Parathyroid adenoma (tissue), 2 donors: ENCODE measurements around the gene PBX2.

Source experiments
- H2AFZ ChIP-seq: fragments of 300-600 bp; sonication (generic); one replicate; pipeline ENCODE4 v1.7.0; 2017; ENCODE audit warnings: antibody characterized with exemption, mild to moderate bottlenecking
- H3K27ac ChIP-seq: fragments of 300-600 bp; sonication (generic); one replicate; pipeline ENCODE4 v1.7.0; 2017
- H3K27me3 ChIP-seq: fragments of 300-600 bp; sonication (generic); one replicate; pipeline ENCODE4 v1.7.0; 2017; ENCODE audit warnings: low read length; ENCODE audit not compliant: control insufficient read depth, insufficient read depth
- H3K36me3 ChIP-seq: fragments of 300-600 bp; sonication (generic); one replicate; pipeline ENCODE4 v1.7.0; 2017; ENCODE audit warnings: low read length; ENCODE audit not compliant: control insufficient read depth, insufficient read depth
- H3K4me1 ChIP-seq: fragments of 300-600 bp; sonication (generic); one replicate; pipeline ENCODE4 v1.7.0; 2017; ENCODE audit warnings: control low read depth
- H3K4me2 ChIP-seq: fragments of 300-600 bp; sonication (generic); one replicate; pipeline ENCODE4 v1.7.0; 2017; ENCODE audit warnings: low read length
- H3K4me3 ChIP-seq: fragments of 300-600 bp; sonication (generic); one replicate; pipeline ENCODE4 v1.7.0; 2017; ENCODE audit warnings: low read depth, low read length
- H3K79me2 ChIP-seq: fragments of 300-600 bp; sonication (generic); one replicate; pipeline ENCODE4 v1.7.0; 2017; ENCODE audit warnings: control low read depth
- H3K9ac ChIP-seq: fragments of 300-600 bp; sonication (generic); one replicate; pipeline ENCODE4 v1.7.0; 2017; ENCODE audit warnings: mild to moderate bottlenecking
- H3K9me3 ChIP-seq: fragments of 300-600 bp; sonication (generic); one replicate; pipeline ENCODE4 v1.7.0; 2017; ENCODE audit warnings: low read length; ENCODE audit not compliant: control insufficient read depth
- TF ChIP-seq, protein P1 (sequence below): fragments of 300-600 bp; sonication (generic); IDR thresholded peaks from one replicate; pipeline ENCODE4 v1.7.0; 2017; ENCODE audit warnings: antibody characterized with exemption, mild to moderate bottlenecking
- donor health status: primary hyperparathyroidism.

PBX2 gene

DNA sequence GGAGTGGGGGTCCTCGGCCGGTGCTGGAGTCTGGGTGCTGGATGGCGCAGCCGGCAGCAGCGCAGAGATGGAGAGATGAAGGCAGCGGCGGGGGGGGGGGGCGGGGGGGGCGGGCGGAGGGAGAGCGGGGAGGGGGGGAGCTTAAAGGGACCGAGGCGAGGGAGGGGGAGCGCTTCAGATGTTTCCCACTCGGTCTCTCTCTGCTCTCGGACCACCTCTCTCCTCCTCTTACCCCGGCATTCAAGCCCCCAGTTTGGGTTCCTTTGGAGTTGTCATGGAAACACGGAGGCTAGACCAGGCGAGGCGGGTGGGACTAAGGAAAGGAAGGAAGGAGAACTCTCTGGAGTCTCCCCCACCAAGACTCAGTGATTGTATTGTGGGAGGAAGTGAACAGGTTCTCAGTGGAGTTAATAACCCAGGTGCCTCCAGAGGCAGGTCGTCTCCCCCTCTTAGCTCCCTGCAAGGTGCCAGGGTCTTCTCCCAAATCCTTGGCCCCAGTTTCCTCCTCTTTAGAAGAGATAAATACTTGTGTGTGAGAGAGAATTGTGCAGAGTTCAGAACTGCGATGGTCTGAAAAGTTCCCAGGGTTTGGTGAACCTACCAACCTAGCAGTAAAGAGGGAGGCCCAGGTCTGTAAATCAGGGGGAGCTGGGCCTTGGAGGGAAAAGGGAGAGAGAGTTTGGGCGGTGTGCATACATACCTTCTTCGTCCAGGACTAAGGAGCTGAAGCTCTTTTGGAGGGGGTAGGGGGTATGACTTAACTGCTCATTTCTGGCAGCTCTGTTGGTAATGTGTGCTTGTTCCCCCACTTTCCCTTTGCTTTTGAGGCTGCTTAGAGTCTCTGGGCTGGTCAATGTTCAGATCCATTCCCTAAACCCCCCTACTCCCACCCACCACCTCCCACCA is 37.9 kb downstream of the PBX2 start, which contains the start of gene PRRT1:
Gene PRRT1 (minus strand): TSS at position 77 of the 906 bp plus-strand sequence. CDS start 112 bp downstream, outside the sequence.
- Histone ChIP-seq H3K36me3 (no peaks in the 10 kb centered on the region), H3K9me3 (no peaks in the 10 kb centered on the region), H3K27ac (peak within 1 kb of the TSS; percentile 98), H3K4me3 (peak within 1 kb of the TSS; percentile 80), H3K79me2 (peaks cover 9% of the 10 kb centered on the region), H2AFZ (peak within 1 kb of the TSS; percentile 80), H3K4me2 (peak within 1 kb of the TSS; percentile 88), H3K27me3 (no peaks in the 10 kb centered on the region), H3K9ac (peak within 1 kb of the TSS; percentile 50), H3K4me1 (peaks cover 15% of the 10 kb centered on the region)
- TF ChIP-seq, protein P1, sequence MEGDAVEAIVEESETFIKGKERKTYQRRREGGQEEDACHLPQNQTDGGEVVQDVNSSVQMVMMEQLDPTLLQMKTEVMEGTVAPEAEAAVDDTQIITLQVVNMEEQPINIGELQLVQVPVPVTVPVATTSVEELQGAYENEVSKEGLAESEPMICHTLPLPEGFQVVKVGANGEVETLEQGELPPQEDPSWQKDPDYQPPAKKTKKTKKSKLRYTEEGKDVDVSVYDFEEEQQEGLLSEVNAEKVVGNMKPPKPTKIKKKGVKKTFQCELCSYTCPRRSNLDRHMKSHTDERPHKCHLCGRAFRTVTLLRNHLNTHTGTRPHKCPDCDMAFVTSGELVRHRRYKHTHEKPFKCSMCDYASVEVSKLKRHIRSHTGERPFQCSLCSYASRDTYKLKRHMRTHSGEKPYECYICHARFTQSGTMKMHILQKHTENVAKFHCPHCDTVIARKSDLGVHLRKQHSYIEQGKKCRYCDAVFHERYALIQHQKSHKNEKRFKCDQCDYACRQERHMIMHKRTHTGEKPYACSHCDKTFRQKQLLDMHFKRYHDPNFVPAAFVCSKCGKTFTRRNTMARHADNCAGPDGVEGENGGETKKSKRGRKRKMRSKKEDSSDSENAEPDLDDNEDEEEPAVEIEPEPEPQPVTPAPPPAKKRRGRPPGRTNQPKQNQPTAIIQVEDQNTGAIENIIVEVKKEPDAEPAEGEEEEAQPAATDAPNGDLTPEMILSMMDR = no peak

DNA sequence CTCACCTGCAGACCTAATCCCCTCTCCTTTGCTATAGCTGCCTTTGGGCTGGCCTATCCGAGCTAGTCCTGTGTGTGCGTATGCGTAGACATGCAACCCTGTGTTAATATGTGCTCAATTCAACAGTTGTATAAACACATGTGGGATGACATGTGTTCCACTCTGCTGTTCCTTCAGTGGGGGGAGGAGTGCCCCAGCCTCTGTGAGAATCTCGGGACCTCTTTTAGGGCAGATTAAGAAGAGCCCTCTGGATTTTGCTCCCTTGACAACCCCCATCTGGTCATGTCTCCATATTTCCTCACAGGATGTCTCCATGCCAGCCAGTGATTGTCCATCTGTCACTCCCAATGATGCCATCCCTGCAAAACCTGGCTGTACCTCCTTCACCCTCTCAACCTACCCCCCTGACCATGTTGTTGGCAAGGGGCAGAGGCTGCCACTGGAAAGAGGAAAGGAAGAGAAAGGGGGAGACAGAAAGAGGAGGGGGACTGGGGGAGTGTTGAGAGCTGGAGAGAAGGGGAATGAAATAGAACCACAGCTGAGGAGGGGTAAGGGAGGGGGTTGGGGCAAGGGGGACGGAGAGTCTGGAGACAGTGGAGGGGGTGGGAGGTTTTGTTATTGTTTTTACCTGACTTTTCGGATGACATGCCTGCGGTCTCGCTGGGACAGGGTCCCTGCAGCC is 38.7 kb downstream of the PBX2 start:
- TF ChIP-seq, protein P1 = no peak
- Histone ChIP-seq H3K27ac (peak overlapping the region; percentile 39), H3K4me2 (peak overlapping the region; percentile 46), H3K27me3 (no peaks in the 10 kb centered on the region), H3K4me3 (peak overlapping the region; percentile 36), H3K79me2 (peaks cover 9% of the 10 kb centered on the region), H2AFZ (peak overlapping the region; percentile 80), H3K36me3 (no peaks in the 10 kb centered on the region), H3K4me1 (peaks cover 15% of the 10 kb centered on the region), H3K9ac (no peak overlapping the region), H3K9me3 (no peaks in the 10 kb centered on the region)

DNA sequence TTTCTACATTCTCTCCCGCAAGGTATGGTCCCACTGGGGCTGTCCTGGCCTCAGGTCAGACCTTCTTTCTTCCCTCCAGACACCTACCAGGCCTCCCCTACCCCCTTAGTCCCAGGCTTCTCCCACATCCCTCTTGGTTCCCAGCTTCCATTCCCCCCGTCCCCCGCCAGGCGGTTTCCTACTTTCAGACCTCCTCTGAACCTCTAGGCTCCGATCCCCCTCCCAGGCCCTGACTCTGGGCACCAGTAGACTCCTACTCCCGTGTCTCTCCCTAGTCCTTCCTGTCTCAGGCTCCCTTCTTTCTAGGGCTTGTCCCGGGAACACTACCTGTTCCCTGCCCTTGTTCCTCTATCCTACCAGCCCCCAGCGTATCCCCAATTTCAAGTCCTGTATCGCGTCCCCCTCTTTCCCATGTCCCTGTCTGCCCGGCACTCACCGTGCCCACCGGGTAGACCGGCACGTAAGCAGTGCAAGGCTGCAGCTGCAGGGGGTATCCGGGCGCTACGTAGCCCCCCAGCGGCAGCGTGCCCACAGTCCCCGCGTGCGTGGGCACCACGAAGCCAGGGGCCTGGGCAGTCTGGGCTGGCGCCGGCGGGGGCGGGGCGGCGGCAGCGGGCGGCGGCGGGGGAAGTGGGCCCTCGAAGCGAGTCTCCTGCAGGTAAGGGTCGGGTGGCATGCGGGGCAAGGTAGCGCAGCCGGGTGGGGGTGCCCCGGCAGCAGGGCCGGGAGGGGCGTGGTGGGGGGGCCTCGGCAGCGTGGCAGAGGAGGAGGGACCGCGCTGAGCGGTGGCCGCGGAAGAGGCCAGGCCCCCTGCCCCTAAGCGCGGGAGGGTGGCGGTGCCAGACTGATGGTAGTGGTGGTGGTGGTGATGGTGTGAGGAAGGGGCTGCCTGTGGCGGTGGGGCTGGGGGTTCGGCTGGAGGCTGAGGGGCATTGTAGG is 39.8 kb downstream of the PBX2 start:
- H3K9ac ChIP-seq = no peak overlapping the region
- no peaks in the 10 kb centered on the region for H3K9me3 ChIP-seq
- TF ChIP-seq, protein P1 = no peak
- no peaks in the 10 kb centered on the region for H3K36me3 ChIP-seq
- H3K27me3 ChIP-seq = no peaks in the 10 kb centered on the region
- no peak overlapping the region for H2AFZ ChIP-seq
- H3K79me2 ChIP-seq = peaks cover 9% of the 10 kb centered on the region
- peaks cover 15% of the 10 kb centered on the region for H3K4me1 ChIP-seq
- H3K4me2 ChIP-seq = no peak overlapping the region
- no peak overlapping the region for H3K27ac ChIP-seq
- no peak overlapping the region for H3K4me3 ChIP-seq

DNA sequence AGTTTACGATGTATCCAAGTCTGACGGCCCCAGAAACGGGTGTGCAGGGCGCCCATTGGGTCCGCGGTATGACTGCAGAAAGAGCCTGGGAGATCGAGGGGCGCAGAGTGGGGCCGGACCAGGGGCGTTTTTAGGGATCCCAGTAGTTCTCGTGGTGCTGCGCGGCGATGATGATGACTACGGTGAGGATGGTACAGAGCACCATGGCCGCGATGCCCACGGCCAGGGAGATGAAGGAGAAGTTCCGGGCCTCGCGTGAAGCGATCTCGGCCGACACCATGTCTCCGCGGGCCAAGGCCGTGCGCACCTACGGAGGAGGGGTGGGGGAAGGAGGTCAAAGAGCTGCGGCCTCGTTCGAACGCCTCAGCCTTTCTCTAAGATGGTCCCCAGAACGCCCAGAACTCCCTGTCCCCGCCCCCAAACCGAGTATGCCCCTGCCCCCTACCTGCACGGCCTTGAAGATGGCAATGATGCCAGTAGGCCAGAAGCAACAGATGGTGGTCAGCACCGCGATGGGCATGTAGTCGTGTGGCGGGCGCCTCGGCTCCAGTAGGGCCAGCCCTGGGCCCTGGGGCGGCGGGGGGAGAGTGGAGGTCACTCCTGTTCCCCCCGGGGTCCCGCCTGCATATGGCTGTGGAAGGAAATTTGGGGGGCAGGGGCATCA is 40.8 kb downstream of the PBX2 start:
- no peak overlapping the region for H2AFZ ChIP-seq
- H3K36me3 ChIP-seq = no peaks in the 10 kb centered on the region
- H3K4me2 ChIP-seq = no peak overlapping the region
- no peaks in the 10 kb centered on the region for H3K27me3 ChIP-seq
- peaks cover 1% of the 10 kb centered on the region for H3K79me2 ChIP-seq
- TF ChIP-seq, protein P1 = no peak
- H3K4me3 ChIP-seq = no peak overlapping the region
- no peaks in the 10 kb centered on the region for H3K9me3 ChIP-seq
- H3K27ac ChIP-seq = no peak overlapping the region
- no peak overlapping the region for H3K9ac ChIP-seq
- H3K4me1 ChIP-seq = peaks cover 12% of the 10 kb centered on the region
